NCI-H510A (cell line): ENCODE results near the gene UVSSA.

Experiments
- DNase-seq: peaks from one replicate; lab custom pipeline; 2025; lab: John Stamatoyannopoulos, UW

UVSSA gene

GRCh38 chr4:1348746-1349145, 1.7 kb downstream of the UVSSA start:
- no peak for DNase-seq

GRCh38 chr4:1349359-1350168, 2.6 kb downstream of the UVSSA start:
- no peak for DNase-seq

- no peak for DNase-seq
Measured at GRCh38 chr4:1350169-1350520, 3.1 kb downstream of the UVSSA start.

GRCh38 chr4:1351854-1352566, 5.0 kb downstream of the UVSSA start:
- DNase-seq = peak; percentile 30

GRCh38 chr4:1352567-1352900, 5.5 kb downstream of the UVSSA start:
- no peak for DNase-seq

- DNase-seq = no peak
Measured at GRCh38 chr4:1353186-1354055, 6.4 kb downstream of the UVSSA start.

- DNase-seq = no peak
Measured at GRCh38 chr4:1354136-1354982, 7.4 kb downstream of the UVSSA start.

- DNase-seq = no peak
Measured at GRCh38 chr4:1354983-1355275, 7.9 kb downstream of the UVSSA start.

- no peak for DNase-seq
Measured at GRCh38 chr4:1355378-1355777, 8.4 kb downstream of the UVSSA start.

GRCh38 chr4:1356181-1356998, 9.4 kb downstream of the UVSSA start:
- DNase-seq = no peak

GRCh38 chr4:1357356-1358248, 10.6 kb downstream of the UVSSA start:
- DNase-seq = no peak

GRCh38 chr4:1358421-1359143, 11.6 kb downstream of the UVSSA start:
- no peak for DNase-seq

GRCh38 chr4:1359144-1359501, 12.1 kb downstream of the UVSSA start:
- DNase-seq = no peak

GRCh38 chr4:1359976-1360375, 13.0 kb downstream of the UVSSA start:
- no peak for DNase-seq

GRCh38 chr4:1360423-1361283, 13.6 kb downstream of the UVSSA start:
- no peak for DNase-seq

- no peak for DNase-seq
Measured at GRCh38 chr4:1361431-1361830, 14.4 kb downstream of the UVSSA start.

GRCh38 chr4:1362046-1362445, 15.0 kb downstream of the UVSSA start:
- no peak for DNase-seq

- no peak for DNase-seq
Measured at GRCh38 chr4:1362521-1362920, 15.5 kb downstream of the UVSSA start.

GRCh38 chr4:1363513-1363912, 16.5 kb downstream of the UVSSA start:
- no peak for DNase-seq
